Activated CD8-positive, alpha-beta memory T cell treated with anti-CD3 and anti-CD28 coated beads, Interleukin-2, amount 50 U/mL, for 1 hour (primary cell): ENCODE measurements around the gene VRK2.
A peak's percentile ranks its signal among the peaks of the same experiment; 100 is the strongest.

Source experiments
- DNase-seq: peaks from one replicate; pipeline ENCODE4 v3.0.0-alpha.2; 2020; ENCODE audit errors: extremely low read depth

The VRK2 gene

DNA sequence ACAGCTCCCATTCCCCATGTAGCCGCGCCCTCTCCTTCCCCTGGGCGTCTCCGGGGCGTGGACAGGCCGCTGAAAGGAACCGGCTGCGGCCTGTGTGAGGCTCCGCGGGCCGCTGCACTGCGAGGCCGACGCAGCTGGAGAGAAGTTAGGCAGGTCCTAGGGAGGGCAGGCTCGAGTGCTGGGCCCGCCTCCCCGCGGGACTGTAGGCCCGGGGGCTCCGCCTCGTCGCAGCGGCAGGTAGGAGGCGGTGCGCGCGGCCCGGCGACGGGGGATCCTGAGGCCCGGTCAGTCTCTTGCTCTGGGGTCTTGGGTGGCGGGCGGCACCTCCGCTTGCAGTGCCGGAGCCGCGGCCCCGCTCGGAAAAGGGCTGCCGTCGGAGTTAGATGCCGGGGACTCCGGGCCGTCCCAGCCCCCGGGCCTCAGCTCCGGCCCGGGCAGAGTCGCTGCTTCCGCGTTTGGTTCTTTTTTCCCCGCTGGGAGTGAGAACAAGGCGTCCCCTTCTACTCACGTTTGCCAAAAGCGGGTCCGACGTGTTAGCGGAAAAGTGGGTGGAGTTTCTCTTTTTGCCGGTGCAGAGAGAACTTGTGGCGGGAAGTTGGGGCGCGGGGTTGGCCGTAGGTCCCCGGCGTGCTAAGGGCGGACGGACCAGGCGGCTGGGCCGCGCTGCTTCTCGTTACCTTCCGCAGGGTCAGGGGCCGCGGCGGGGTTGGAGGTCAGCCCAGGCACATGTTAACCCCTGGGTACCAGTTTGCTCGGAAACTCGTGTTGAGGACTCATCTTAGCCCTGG lies at the start of gene VRK2:
Gene VRK2, plus strand, starts transcription at position 222 of the 788 bp plus-strand sequence. CDS start 2,026 bp downstream, outside the sequence.
- peak; percentile 46 for DNase-seq

DNA sequence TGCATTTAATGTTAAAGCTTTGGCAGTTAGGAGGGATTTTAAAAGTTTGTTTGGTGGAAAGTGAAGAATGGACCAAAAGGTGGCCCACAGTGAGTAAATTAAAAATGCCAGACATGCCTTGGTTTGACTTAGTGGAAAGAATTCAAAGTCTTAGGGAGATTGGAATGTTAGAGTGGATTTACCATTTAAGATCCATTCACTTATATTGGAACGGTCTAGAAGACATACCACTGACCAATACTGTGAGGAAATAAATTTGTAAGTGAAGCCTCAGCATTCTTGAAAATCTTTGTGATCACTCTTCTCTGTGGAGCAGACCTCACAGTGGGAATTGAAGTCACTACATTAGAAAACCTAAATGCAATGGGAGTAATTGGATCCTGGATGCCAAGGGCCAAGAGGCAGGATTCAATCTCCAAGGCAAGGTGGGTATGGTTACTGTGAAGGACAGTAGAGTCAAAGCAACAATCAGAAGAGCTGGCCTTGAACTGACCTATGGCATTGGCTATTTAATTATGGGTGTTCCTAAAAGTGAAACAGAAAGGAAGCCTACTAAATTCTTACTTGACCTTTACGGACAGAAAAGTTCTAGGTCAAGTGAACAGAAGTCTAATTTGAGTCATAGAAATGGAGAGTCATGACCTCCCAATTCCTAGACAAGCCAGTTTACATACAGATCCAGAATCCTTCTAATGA lies 40.2 kb upstream of the VRK2 start:
- DNase-seq: no peak

DNA sequence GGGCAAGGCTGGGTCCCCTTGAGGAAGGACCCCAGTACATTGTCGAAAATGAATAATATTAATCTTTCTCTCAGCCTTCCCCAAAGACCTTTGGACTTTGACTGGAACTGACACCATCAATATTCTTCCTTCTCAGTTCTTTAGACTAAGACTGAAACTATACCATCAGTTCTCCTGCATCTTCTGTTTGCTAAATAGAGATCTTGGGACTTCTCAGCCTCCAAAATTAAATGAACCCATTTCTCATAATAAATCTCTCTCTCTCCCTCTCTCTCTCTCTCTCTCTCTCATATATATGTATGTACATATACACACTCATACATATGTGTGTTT lies 39.7 kb upstream of the VRK2 start:
- no peak for DNase-seq

DNA sequence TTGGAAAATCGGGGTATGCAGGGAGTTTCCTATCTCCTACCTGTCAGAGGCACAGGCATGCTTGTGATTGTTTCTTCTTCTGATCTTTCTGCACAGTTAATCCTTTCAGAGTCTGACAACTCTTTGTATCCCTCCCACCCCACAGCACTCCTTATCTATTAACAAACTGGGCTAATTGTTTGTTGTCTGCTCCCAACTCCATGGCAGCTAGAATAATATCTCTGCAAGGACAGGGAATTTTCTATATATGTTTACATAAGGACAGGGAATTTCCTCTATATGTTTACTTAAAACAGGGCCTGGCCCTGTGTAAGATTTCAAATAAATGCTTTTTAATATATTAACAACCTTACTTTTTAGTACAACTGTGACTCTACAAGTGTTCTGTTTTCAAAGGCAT lies 36.0 kb upstream of the VRK2 start:
- no peak for DNase-seq

DNA sequence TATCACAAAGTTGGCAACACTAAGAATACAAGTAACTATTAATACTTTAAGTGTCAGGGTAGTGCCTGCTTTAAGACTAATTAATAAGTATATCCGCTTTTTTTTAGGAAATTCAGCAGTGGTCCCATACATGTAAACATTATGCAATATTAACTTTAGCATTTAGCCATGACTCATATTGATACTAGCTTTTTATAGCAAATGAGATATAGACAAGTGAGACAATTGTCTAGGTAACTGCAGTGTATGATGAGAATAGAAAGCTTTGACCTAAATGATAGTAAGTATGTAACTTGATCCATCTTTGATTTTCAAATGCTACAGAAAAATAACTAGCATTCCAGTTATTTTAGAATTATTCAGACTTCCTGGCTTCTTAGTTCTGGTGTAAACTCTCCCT lies 27.4 kb upstream of the VRK2 start:
- DNase-seq: no peak

DNA sequence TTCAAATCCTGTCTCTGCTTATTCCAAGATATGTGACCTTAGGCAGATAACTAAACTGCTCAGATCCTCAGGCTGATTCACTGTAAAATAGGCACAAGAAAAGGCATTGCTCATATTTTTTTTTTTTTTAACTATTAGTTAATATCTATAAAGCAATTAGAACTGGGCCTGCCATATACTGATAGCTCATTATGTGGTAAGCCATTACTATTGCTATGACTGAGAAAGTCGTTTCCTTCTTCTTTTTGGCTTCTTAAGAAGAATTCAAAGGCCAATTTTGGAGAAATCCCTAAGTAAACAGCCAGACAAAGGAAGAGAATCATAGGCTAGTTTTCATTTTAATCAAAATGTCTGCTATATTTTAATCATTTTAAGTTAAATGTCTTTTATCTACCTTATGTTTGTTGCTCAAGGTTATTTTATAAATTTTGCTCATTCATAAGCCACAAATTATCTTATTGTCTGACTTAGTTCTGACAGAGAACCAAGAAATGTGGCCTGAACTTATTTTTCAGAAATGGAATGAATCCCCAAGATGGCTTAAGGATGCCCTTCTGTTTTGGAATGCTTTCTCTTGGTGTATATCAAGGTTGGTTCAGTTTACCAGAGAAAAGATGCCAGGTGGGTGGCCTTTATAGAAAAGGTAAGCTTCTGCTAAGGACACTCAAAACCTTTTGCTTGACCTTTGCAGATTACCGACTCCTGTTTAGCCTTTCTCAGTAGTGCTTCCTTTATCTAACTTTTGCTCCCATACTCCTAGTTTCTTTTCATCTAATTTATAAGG lies 21.3 kb upstream of the VRK2 start:
- DNase-seq: no peak

DNA sequence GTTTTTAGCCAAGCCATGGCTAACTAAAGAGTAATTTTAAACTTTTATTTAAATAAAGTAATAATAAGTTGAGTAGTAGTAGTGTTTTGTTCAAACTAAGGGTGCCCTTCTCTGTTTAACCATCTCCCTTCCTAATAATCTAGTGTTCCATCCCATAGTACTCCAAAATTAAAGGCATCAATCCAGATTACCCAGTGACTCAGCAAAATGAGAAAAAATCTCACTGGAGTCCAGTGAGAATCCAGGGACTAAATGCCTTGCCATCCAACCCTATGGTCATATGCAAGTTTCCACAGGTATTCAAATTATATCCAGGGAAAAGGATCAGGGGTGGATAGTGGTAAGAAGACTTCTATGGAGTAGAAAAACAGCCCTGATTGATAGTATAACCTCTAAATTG lies 19.6 kb upstream of the VRK2 start:
- DNase-seq: no peak

DNA sequence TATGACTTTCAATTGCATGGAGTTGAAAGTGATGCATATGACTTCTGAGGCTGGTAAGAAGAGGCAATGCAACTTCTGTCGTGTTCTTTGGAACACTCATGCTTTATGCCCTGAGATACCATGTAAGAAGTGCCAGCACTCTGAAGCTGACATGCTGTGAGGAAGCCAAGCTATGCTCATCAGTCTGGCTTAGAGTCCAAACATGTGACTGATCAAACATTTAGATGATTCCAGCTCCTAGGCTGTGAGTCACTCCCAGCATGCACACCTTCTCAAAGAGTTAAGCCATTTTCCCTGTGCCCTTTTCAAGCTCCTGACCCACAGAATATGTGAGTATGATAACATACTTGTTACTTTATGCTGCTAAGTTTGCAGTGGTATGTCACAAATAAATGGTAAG lies 15.8 kb upstream of the VRK2 start:
- no peak for DNase-seq

DNA sequence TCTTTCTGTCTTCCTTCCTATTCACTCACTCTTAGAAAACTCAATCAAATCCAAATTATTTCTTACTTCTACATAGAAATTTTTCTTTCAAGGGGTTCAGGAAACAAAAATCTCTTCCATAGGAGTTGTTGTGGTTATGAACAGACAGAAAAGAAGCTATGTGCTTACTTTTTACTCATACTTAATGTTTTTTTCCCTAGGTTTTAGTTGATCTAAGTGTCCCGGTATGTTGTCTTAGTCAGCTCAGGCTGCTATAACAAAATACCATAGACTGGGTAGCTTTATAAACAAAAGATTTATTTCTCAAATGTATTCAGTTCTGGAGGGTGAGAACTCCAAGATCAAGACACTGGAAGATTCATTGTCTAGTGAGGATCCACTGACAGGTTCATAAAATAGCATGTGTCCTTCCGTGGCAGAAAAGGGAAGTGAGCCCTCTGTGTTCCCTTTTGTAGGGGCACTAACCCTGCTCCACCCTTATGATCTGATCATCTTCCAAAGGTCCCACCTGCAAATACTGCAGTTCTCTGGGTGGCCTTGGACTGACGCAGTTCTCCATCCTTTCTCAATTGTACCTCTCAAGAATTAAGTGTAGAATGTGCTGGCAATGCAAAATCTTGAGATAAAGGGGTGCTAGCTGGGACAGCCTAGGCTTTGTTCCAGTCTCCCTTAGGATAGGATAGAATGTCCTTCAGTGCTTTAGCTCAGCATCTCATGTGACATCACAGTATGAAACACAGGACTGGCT lies 14.4 kb upstream of the VRK2 start:
- no peak for DNase-seq

DNA sequence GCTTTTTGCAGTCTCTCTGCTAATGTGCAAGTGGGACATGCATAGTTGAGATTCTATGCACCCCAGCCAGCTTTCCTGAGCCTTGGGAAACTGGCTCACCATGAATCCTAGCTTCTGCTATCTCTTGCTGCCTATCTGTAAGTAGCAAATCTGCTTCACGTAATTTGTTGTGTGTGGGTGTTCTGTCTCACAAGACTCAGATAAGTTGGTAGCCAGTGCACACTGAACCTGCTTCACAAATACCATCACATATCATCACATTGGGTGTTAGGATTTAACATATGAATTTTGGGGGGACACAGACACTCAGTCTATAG lies 13.9 kb upstream of the VRK2 start:
- DNase-seq: no peak

DNA sequence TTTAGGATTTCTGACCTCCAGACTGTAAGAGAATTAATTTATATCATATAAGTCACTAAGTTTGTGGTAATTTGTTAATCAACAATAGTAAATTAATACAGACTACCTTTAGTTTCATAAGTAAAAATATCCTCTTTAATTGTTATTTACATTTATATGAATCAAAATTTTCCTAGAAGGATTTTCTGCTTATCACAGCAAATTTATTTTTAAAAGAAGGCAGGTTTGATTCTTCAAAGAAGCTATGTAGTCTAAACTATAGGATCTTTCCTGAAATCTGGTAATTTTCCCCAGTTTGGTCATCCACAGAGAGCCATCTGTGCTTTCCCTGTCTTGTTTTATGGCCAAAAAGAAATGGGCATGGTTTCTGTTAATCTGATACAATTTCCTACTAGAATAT lies 13.1 kb upstream of the VRK2 start:
- DNase-seq: no peak

DNA sequence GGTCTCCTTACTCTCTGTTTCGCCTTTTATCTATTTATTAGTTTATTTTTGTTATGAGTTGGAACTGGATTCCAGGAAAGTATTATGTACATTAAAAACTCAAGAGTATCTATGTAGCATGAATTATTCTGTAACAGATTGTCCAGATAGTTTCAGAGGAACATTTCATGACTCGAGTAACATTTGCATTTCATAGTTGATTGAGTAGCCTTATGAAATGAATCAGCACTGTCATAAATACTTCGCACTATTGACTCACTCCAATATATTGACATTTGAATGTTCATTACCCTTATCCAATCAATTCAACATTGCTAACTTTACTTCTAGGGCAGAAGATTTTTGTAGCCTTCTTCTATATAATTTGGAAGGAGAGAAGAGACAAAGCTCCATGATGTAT lies 11.3 kb upstream of the VRK2 start:
- DNase-seq: no peak

DNA sequence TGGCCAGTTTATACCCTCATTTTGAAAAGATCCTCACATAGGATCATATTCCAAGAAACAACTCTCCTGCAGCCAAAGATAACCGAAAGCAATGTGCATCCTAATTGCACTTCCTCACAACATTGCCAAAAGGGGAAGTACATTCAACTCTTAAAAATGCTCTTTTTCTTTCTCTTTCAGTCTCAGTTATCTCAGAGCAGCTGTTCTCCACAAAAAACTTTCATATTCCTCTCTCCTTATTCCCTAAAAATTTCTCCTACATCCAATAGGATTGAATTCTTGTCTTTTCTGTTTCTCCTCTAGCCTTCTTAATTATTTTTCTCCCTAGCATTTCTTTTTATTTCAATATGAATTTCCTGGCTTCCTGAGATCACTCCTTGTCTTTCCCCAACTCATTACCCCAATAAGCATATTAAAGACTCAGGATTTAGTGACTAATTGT lies 7.4 kb upstream of the VRK2 start:
- no peak for DNase-seq

DNA sequence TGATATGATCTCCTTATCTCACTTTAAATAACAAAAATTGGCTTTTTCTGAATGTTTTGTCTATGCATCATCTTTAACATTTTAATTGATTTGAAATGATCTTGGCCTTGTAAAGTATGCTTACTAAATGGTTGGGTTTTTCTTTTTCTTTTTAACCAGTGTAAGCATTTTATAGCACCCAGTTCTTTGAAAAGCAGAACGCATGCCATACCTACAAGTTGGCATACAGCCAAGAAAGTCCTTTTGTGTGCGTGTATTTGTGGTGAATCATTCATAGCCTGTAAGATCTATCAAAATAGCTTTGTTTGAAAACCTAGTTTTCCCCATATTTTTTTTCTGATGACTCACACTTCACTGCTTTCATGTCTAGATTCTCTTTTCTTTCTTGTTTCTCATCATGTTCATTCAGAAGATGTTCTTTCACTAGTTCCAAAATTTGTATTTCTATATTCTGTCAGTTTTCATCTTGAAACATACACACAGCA lies 4.1 kb upstream of the VRK2 start:
- DNase-seq: no peak

DNA sequence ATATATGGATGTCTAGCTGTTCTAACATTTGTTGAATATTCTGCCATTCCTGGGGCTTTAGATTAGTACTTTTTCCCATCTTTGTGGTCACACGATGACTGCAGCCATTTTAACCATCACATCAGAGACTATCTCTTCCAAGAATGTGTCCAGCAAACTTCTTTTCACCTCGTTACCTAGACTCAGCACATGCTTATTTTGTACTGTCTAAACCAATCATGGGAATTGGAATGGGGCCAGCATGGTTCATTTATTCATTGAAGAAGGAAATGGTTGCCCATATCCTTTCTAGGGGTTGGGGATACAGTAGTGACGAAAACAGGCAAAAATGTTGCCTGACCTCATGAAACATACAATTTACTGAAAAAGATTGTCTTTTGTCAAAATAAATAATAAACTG lies 2.5 kb upstream of the VRK2 start:
- DNase-seq: no peak

DNA sequence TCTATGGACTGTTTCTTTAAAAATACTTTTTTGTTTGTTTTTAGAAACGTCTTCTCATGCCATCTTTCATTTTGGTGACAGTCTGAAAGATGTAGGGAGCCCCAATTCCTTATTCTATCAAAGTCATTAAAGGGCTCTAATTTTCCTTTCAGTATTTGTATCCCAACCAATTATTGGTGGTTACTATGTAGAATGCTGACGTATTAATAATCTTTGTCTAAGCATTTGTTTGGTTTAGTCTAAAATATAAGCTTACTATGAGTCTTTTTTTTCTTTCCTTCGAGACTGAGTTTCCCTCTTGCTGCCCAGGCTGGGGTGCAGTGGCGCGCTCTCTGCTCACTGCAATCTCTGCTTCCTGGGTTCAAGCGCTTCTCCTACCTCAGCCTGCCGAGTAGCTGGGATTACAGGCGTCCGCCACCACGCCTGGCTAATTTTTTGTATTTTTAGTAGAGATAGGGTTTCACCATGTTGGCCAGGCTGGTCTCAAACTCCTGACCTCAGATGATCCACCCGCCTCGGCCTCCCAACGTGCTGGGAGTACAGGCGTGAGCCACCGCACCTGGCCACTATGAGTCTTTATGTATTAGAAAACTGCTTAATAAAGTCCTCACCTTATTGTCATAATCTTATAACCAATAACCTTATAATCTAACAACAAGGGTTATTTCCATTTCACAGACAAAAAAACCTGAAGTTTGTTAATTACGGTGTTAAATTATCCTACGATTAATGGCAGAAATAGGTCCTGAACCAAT lies 849 bp upstream of the VRK2 start:
- DNase-seq: no peak

DNA sequence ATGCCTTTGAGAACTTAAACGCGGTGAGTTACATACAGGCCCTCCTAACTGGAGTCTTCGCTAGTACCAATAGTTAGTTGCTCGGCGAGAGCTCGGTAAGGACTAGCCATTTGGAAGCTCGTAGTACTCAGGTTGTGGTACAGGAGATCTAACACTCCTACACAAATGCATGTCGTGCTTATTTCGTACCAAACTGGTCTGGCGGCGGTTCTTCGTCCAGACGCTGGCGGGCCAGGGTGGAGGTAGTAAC lies 346 bp upstream of the VRK2 start:
- no peak for DNase-seq

DNA sequence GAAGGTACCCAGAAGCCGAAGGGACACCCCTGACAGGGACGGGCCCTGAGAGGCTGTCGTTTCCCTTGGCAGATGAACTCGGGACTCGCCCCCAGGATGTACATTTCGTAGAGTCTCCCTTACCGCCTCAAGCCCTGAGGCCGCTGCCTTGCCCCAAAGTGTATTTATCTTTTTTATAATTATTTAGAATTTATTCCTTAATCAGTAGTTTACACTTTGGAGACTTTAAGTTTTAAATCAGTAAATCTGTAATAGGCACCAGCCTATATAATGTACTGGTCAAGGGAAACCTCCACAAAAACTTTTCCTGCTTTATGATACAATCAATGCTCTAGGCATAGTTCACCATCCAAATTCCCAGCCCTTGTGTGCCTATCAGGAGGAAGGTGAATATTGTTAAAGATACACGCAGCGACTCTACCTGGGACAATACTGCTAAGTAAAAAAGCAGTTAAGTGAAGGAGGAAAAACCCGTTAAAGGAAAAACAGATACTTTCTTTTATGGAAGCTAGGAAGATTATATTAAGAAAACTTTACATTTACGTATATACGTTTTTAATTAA lies 848 bp downstream of the VRK2 start:
- no peak for DNase-seq

DNA sequence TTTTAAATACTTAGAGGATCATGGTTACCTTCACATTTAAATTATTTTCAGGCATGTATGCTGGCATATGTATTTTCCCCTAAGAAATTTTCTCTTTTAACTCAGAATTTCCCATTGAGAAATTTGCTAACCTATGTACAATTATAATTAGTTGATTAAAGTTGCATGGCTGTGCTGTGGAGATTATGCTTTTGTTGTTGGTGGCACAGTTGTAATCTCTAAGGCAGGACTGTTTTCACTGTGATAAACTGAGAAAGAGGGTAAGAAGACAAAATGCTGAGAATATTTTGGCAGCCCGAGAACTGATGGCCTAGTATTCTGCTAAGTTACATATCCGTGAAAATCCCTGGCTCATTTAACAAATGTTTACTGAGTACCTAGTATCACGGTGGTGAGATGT lies 1.4 kb downstream of the VRK2 start:
- no peak for DNase-seq

DNA sequence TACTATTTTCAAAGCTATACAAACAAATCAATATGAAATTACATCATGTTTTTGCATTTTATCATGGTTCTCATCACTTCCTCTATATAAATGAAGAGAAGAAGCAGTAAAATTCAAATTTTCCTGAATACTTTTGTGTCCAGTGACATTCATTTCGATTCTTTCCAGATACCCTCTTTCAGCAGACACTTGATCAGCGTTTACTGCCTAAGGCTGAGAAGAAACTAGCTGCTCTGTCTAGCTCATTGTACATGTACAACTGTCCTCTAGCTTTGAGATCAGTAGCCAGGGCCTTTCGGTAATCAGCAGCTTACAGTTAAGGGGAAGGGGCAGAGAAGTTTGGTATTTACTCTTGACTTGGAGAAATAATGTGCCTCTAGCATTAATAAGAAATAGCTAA lies 4.8 kb downstream of the VRK2 start:
- no peak for DNase-seq

DNA sequence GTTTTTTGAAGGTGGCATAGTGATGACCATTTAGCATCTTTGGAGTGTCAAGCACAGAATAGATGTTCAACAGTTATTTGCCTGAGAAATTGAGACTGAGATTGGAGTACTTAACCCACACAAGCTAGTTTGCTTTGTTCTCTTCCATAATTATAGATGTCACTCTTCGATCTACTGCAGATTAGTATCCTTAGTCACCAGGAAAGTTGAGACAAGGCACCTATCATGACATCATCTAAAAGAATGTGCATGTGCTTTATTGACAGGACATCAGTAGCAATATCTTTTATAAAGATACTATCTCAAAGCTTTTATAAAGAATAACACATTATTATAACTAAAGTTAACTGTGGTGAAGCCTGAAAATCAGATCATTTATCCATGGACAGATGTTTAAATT lies 6.4 kb downstream of the VRK2 start:
- no peak for DNase-seq
